Natural killer cell (primary cell): ENCODE measurements around the gene METTL25. TPM values are rescaled to one million over a fixed set of nuclear protein-coding genes. Genes with fewer than 3 reads are reported as not detected.

ENCODE experiments used
- ATAC-seq, 3 donors: fragments of 150-1000 bp in 2 of 3; fragments of 200-7000 bp in 1 of 3; cut with Tn5 transposase; 1 replicate in 1 of 3; 2 replicates in 2 of 3; pipeline ENCODE4 v1.10.0; 2021; ENCODE audit warnings: mild to moderate bottlenecking in 2 of 3, moderate library complexity in 2 of 3
- DNase-seq, 2 donors: peaks; one replicate each; pipeline versions ENCODE4 v3.0.0 to v3.0.0-alpha.2; 2013 to 2021; ENCODE audit warnings: mixed read lengths in 1 of 2
- H3K27ac ChIP-seq: one replicate; pipeline ENCODE4 v1.5.1; 2013; ENCODE audit warnings: mild to moderate bottlenecking, low read length
- H3K27me3 ChIP-seq: one replicate; pipeline ENCODE4 v1.6.1; 2013; ENCODE audit warnings: low read length; ENCODE audit not compliant: control insufficient read depth, insufficient read depth
- H3K36me3 ChIP-seq: one replicate; pipeline ENCODE4 v1.6.1; 2013; ENCODE audit warnings: low read length; ENCODE audit not compliant: control insufficient read depth, insufficient read depth
- H3K4me1 ChIP-seq: one replicate; pipeline ENCODE4 v1.6.1; 2013; ENCODE audit warnings: low read length; ENCODE audit not compliant: control insufficient read depth, insufficient read depth
- H3K4me3 ChIP-seq: one replicate; pipeline ENCODE4 v1.5.1; 2013; ENCODE audit warnings: low read length
- H3K9me3 ChIP-seq: one replicate; pipeline ENCODE4 v1.6.1; 2013; ENCODE audit warnings: low read length; ENCODE audit not compliant: control insufficient read depth, insufficient read depth
- H3K27ac Mint-ChIP-seq, 2 donors: one replicate each; pipeline ENCODE4 v1.8.0; 2022; ENCODE audit warnings: mild to moderate bottlenecking in 2 of 2, mixed read lengths in 2 of 2, moderate library complexity in 1 of 2
- H3K27me3 Mint-ChIP-seq, 2 donors: one replicate each; pipeline ENCODE4 v1.8.0; 2022; ENCODE audit warnings: low read depth in 2 of 2, mixed read lengths in 2 of 2
- H3K36me3 Mint-ChIP-seq: one replicate; pipeline ENCODE4 v1.8.0; 2022; ENCODE audit warnings: mixed read lengths
- H3K4me1 Mint-ChIP-seq, 2 donors: one replicate each; pipeline ENCODE4 v1.8.0; 2022; ENCODE audit warnings: mixed read lengths in 2 of 2
- H3K4me3 Mint-ChIP-seq: one replicate; pipeline ENCODE4 v1.8.0; 2022; ENCODE audit warnings: mild to moderate bottlenecking, moderate library complexity, mixed read lengths
- H3K9me3 Mint-ChIP-seq, 2 donors: one replicate each; pipeline ENCODE4 v1.8.0; 2022; ENCODE audit warnings: mixed read lengths in 2 of 2
- CTCF ChIP-seq: fragments of 200-600 bp; IDR thresholded peaks from one replicate; pipeline ENCODE4 v1.8.0; 2022; ENCODE audit warnings: antibody characterized with exemption
- WGBS: methylation state at CpG from one replicate; pipeline ENCODE4 v1.1.7; 2013; ENCODE audit warnings: missing lambda C conversion rate; ENCODE audit not compliant: insufficient coverage; 5-methylcytosine and 5-hydroxymethylcytosine counted together
- intact Hi-C: fragments of 100-400 bp; cut with micrococcal nuclease; formaldehyde crosslinking; loops from one replicate; pipeline ENCODE4 v1.14.2; 2022
- total RNA-seq, 4 donors: library from RNA; stranded (reverse); fragments of 120-200 nt in 1 of 4; gene quantifications; one replicate each; pipeline versions ENCODE4 v1.2.3 to v1.2.4, GENCODE V29; 2013 to 2022

The METTL25 gene
- total RNA-seq, 3 donors from 2014 or later (not counting 1 experiment from before 2014, with no cell fraction given): 15.4 to 21.2 (median 17.8) TPM

- Histone ChIP-seq H3K27ac (no peak overlapping the region), H3K4me1 (no peaks in the 10 kb centered on the region), H3K27me3 (no peaks in the 10 kb centered on the region), H3K4me3 (no peak overlapping the region), H3K9me3 (no peaks in the 10 kb centered on the region), H3K36me3 (no peaks in the 10 kb centered on the region)
- Mint-ChIP-seq H3K9me3 (no peaks in the 10 kb centered on the region), H3K27me3 (peaks cover 0 to 18% of the 10 kb centered on the region in 2 donors), H3K27ac (no peak overlapping the region), H3K4me1 (no peaks in the 10 kb centered on the region), H3K36me3 (no peaks in the 10 kb centered on the region), H3K4me3 (no peak overlapping the region)
- intact Hi-C loops: no loop called here
- ATAC-seq: no peak
- no peak for TF ChIP-seq CTCF
- WGBS: 0% methylated on average over 1 of the region's 1 CpG
- no peak for DNase-seq
Measured at GRCh38 chr12:82329508-82329907, 28.8 kb upstream of the METTL25 start.

GRCh38 chr12:82350161-82350560 lies 8.2 kb upstream of the METTL25 start:
- Histone ChIP-seq H3K27me3 (no peaks in the 10 kb centered on the region), H3K27ac (no peak overlapping the region), H3K4me3 (no peak overlapping the region), H3K36me3 (peaks cover 52% of the 10 kb centered on the region), H3K9me3 (no peaks in the 10 kb centered on the region), H3K4me1 (no peaks in the 10 kb centered on the region)
- no peak for TF ChIP-seq CTCF
- Mint-ChIP-seq H3K27me3 (no peaks in the 10 kb centered on the region), H3K27ac (peak overlapping the region; percentile 45 to 60), H3K9me3 (no peaks in the 10 kb centered on the region), H3K4me3 (no peak overlapping the region), H3K4me1 (peaks cover 0 to 4% of the 10 kb centered on the region in 2 donors), H3K36me3 (peaks cover 22% of the 10 kb centered on the region)
- ATAC-seq (peak in 1 of 3 donors; percentile 17), DNase-seq (no peak)
- intact Hi-C loops: loop anchor here (10.0 kb wide), 1 partner anchor 335 kb away; the partner anchor contains the start of gene TMTC2
- 96% methylated on average over 3 of the region's 3 CpGs for WGBS

- DNase-seq: no peak
- Histone ChIP-seq H3K27me3 (no peaks in the 10 kb centered on the region), H3K36me3 (peaks cover 57% of the 10 kb centered on the region), H3K9me3 (no peaks in the 10 kb centered on the region), H3K4me1 (no peaks in the 10 kb centered on the region), H3K27ac (no peak overlapping the region), H3K4me3 (no peak overlapping the region)
- peak overlapping the region in 1 of 2 donors; percentile 25 for H3K27ac Mint-ChIP-seq
- peaks cover 11 to 15% of the 10 kb centered on the region in 2 donors for H3K4me1 Mint-ChIP-seq
- no peaks in the 10 kb centered on the region for H3K9me3 Mint-ChIP-seq
- intact Hi-C loops: loop anchor here (10.0 kb wide), 1 partner anchor 333 kb away; the partner anchor contains the start of gene TMTC2
- no peak for TF ChIP-seq CTCF
- peak in 1 of 3 donors; percentile 15 for ATAC-seq
- no peaks in the 10 kb centered on the region for H3K27me3 Mint-ChIP-seq
- H3K36me3 Mint-ChIP-seq: peaks cover 22% of the 10 kb centered on the region
- 97% methylated on average over 6 of the region's 6 CpGs for WGBS
- no peak overlapping the region for H3K4me3 Mint-ChIP-seq
Measured at GRCh38 chr12:82351390-82351789, 6.9 kb upstream of the METTL25 start.

- Histone ChIP-seq H3K27ac (peak overlapping the region; percentile 96), H3K36me3 (peaks cover 34% of the 10 kb centered on the region), H3K4me3 (peak overlapping the region; percentile 95), H3K27me3 (no peaks in the 10 kb centered on the region), H3K4me1 (peaks cover 6% of the 10 kb centered on the region), H3K9me3 (no peaks in the 10 kb centered on the region)
- no peak for TF ChIP-seq CTCF
- peak overlapping the region; percentile 96 for H3K4me3 Mint-ChIP-seq
- DNase-seq (no peak), ATAC-seq (no peak)
- no peaks in the 10 kb centered on the region for H3K27me3 Mint-ChIP-seq
- no peaks in the 10 kb centered on the region for H3K9me3 Mint-ChIP-seq
- peaks cover 21% of the 10 kb centered on the region for H3K36me3 Mint-ChIP-seq
- WGBS: 89% methylated on average over 1 of the region's 4 CpGs
- intact Hi-C loops: loop anchor here (10.0 kb wide), 1 partner anchor 327 kb away; the partner anchor contains the start of gene TMTC2
- peak overlapping the region; percentile 100 for H3K27ac Mint-ChIP-seq
- peaks cover 53% of the 10 kb centered on the region in 2 donors for H3K4me1 Mint-ChIP-seq
Measured at GRCh38 chr12:82357340-82357739, 989 bp upstream of the METTL25 start.
